ENCODE results near the gene ERRFI1.
"Not testable (repeated sequence)": the region's sequence is repeated elsewhere in the genome, so short reads cannot be mapped to it uniquely, and the experiment has no call there.

The ERRFI1 gene, protein sequence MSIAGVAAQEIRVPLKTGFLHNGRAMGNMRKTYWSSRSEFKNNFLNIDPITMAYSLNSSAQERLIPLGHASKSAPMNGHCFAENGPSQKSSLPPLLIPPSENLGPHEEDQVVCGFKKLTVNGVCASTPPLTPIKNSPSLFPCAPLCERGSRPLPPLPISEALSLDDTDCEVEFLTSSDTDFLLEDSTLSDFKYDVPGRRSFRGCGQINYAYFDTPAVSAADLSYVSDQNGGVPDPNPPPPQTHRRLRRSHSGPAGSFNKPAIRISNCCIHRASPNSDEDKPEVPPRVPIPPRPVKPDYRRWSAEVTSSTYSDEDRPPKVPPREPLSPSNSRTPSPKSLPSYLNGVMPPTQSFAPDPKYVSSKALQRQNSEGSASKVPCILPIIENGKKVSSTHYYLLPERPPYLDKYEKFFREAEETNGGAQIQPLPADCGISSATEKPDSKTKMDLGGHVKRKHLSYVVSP

GRCh38 chr1:8026153-8026975, at the start of gene ERRFI1:
Gene ERRFI1 (minus strand): TSS chr1:8026309. CDS start chr1:8015619, 10,690 bp downstream.
- H3K4me3 ChIP-seq (ENCODE audit: low read length), result peak within 1 kb of the TSS; percentile 89
- TF ChIP-seq CTCF (conservative IDR thresholded peaks at IDR 0.05; ENCODE audit: low read depth, low read length), result no peak
- peak; percentile 75 for DNase-seq (ENCODE audit: low read depth)

DNA sequence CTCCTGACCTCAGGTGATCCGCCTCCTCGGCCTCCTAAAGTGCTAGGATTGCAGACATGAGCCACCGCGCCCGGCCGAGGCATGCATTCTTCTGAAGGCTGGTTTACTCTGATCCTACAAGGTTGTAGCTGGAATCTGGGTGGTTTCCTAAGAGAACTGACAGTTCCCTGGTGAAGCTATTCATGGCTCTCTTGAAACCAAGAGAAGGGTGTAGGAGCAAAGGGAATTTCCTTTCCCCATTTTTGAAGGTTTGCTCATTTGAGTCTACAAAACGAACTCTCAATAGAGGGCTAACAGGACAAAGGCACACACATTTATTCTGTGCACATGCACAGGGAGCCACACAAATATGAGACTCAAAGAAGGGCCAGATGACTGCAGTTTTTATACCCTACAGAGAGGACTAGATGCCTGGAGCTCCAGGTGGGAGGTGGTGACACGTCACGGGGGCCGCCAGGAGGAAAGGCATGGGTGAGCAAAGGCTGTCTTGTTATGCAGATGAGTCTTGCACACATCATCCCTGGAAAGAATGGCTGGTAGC, 49.5 kb upstream of the ERRFI1 start:
- no peak overlapping the region for H3K4me3 ChIP-seq (ENCODE audit: low read length)
- no peak for TF ChIP-seq CTCF (conservative IDR thresholded peaks at IDR 0.05; ENCODE audit: low read depth, low read length)
- DNase-seq (ENCODE audit: low read depth), result no peak

GRCh38 chr1:8073112-8073855, 47.2 kb upstream of the ERRFI1 start:
- no peak overlapping the region for H3K4me3 ChIP-seq (ENCODE audit: low read length)
- no peak for TF ChIP-seq CTCF (conservative IDR thresholded peaks at IDR 0.05; ENCODE audit: low read depth, low read length)
- no peak for DNase-seq (ENCODE audit: low read depth)

- TF ChIP-seq CTCF (conservative IDR thresholded peaks at IDR 0.05; ENCODE audit: low read depth, low read length), result no peak
- H3K4me3 ChIP-seq (ENCODE audit: low read length), result no peak overlapping the region
- DNase-seq (ENCODE audit: low read depth), result no peak
These were observed 44.3 kb upstream of the ERRFI1 start for GRCh38 chr1:8070381-8070811.

- DNase-seq (ENCODE audit: low read depth), result not testable (repeated sequence)
These were observed 43.7 kb upstream of the ERRFI1 start for GRCh38 chr1:8069614-8070320.

GRCh38 chr1:8065369-8065768, 39.3 kb upstream of the ERRFI1 start:
- no peak overlapping the region for H3K4me3 ChIP-seq (ENCODE audit: low read length)
- no peak for TF ChIP-seq CTCF (conservative IDR thresholded peaks at IDR 0.05; ENCODE audit: low read depth, low read length)
- no peak for DNase-seq (ENCODE audit: low read depth)

More at GRCh38 chr1:8069614-8070320, 43.7 kb upstream of the ERRFI1 start:
- not testable (repeated sequence) for H3K4me3 ChIP-seq (ENCODE audit: low read length)

Measured in retinal pigment epithelial cell (primary cell).